Caco-2 (cell line): ENCODE measurements around the gene GALNTL6. TPM values are rescaled to one million over a fixed set of nuclear protein-coding genes. Genes with fewer than 3 reads are reported as not detected.

Experiments used
- BruUV-seq: library from RNA; stranded (reverse); fragments of 400-500 nt; replicated peaks from 2 replicates; lab custom pipeline; 2021; lab: Mats Ljungman, UMichigan
- CTCF ChIA-PET: fragments of 300-600 bp; sonication (Branson Sonifier 250); formaldehyde crosslinking; loops from one replicate; lab custom pipeline; 2022; ENCODE audit warnings: antibody characterized with exemption; lab: Charles Lee
- POLR2A ChIA-PET: fragments of 300-600 bp; sonication (Branson Sonifier 250); formaldehyde crosslinking; loops from one replicate; lab custom pipeline; 2022; ENCODE audit warnings: antibody characterized with exemption; lab: Charles Lee
- DNase-seq, 2 experiments: peaks; one replicate each; pipeline versions ENCODE4 v3.0.0 to v3.0.0-alpha.2; 2020 to 2022
- H3K27me3 ChIP-seq: replicated peaks from 2 replicates; pipeline ENCODE4 v1.6.0; 2011; ENCODE audit warnings: low read length; ENCODE audit not compliant: control insufficient read depth, insufficient read depth
- H3K36me3 ChIP-seq: 2 replicates; pipeline ENCODE4 v1.5.1; 2011; ENCODE audit warnings: low read length; ENCODE audit not compliant: control insufficient read depth, insufficient read depth
- H3K4me1 ChIP-seq: fragments of 250-450 bp; sonication (Bioruptor Pico); 2 replicates; pipeline ENCODE4 v1.5.1; 2020; ENCODE audit warnings: mild to moderate bottlenecking
- H3K4me3 ChIP-seq: 2 replicates; pipeline ENCODE4 v1.5.1; 2011; ENCODE audit warnings: low read depth, mild to moderate bottlenecking, control low read depth, low read length
- H3K9me3 ChIP-seq: fragments of 250-450 bp; sonication (Bioruptor Pico); 2 replicates; pipeline ENCODE4 v1.5.1; 2020; ENCODE audit warnings: mild to moderate bottlenecking, moderate library complexity
- H3K27ac Mint-ChIP-seq: one replicate; pipeline ENCODE4 v1.8.0; 2022; ENCODE audit warnings: mixed read lengths; ENCODE audit not compliant: unreplicated experiment
- H3K27me3 Mint-ChIP-seq: one replicate; pipeline ENCODE4 v1.8.0; 2022; ENCODE audit warnings: mixed read lengths; ENCODE audit not compliant: insufficient read depth, unreplicated experiment
- H3K36me3 Mint-ChIP-seq: one replicate; pipeline ENCODE4 v1.8.0; 2022; ENCODE audit warnings: mild to moderate bottlenecking, mixed read lengths; ENCODE audit not compliant: insufficient read depth, unreplicated experiment
- H3K4me1 Mint-ChIP-seq: one replicate; pipeline ENCODE4 v1.8.0; 2022; ENCODE audit warnings: low read depth, mixed read lengths; ENCODE audit not compliant: unreplicated experiment
- H3K4me3 Mint-ChIP-seq: one replicate; pipeline ENCODE4 v1.8.0; 2022; ENCODE audit warnings: mild to moderate bottlenecking, moderate library complexity, mixed read lengths; ENCODE audit not compliant: unreplicated experiment
- H3K9me3 Mint-ChIP-seq: one replicate; pipeline ENCODE4 v1.8.0; 2022; ENCODE audit warnings: mixed read lengths; ENCODE audit not compliant: unreplicated experiment
- CTCF ChIP-seq, 2 experiments: fragments of 200-600 bp in 1 of 2; IDR thresholded peaks; 1 replicate in 1 of 2; 2 replicates in 1 of 2; pipeline versions ENCODE4 v1.5.1 to v1.8.0; 2011 to 2022; ENCODE audit warnings: antibody characterized with exemption in 1 of 2, control low read depth in 1 of 2, inconsistent platforms in 1 of 2, low read depth in 1 of 2, low read length in 1 of 2, mild to moderate bottlenecking in 1 of 2, moderate library complexity in 1 of 2; ENCODE audit not compliant: insufficient read depth in 1 of 2, severe bottlenecking in 1 of 2, unreplicated experiment in 1 of 2
- intact Hi-C: fragments of 100-400 bp; cut with micrococcal nuclease; formaldehyde crosslinking; loops from one replicate; pipeline ENCODE4 v1.10.0; 2022; ENCODE audit not compliant: unreplicated experiment
- total RNA-seq: library from RNA; stranded (reverse); gene quantifications from 2 replicates; pipeline ENCODE4 v1.2.3, GENCODE V29; 2022

GALNTL6 gene
- total RNA-seq, 1 experiment from 2014 or later, result not detected

GRCh38 chr4:172836661-172837060 is 1023.5 kb downstream of the GALNTL6 start:
- intact Hi-C loops, result no loop called here
- DNase-seq, result no peak
- ChIA-PET CTCF (no interaction called here), POLR2A (no interaction called here)
- no peaks in the 10 kb centered on the region for H3K9me3 ChIP-seq
- no peaks in the 10 kb centered on the region for H3K36me3 ChIP-seq
- H3K4me3 ChIP-seq, result no peak overlapping the region
- Mint-ChIP-seq H3K4me1 (no peaks in the 10 kb centered on the region), H3K9me3 (no peaks in the 10 kb centered on the region), H3K27ac (no peak overlapping the region), H3K36me3 (no peaks in the 10 kb centered on the region), H3K27me3 (no peaks in the 10 kb centered on the region), H3K4me3 (no peak overlapping the region)
- H3K27me3 ChIP-seq, result no peaks in the 10 kb centered on the region
- H3K4me1 ChIP-seq, result no peaks in the 10 kb centered on the region
- no TSS peak for BruUV-seq
- no peak for TF ChIP-seq CTCF (IDR thresholded peaks at IDR 0.05; ENCODE audit: insufficient read depth in 1 of 2, low read depth in 1 of 2, low read length in 1 of 2, severe bottlenecking in 1 of 2, unreplicated experiment in 1 of 2)

- no peak for TF ChIP-seq CTCF (IDR thresholded peaks at IDR 0.05; ENCODE audit: insufficient read depth in 1 of 2, low read depth in 1 of 2, low read length in 1 of 2, severe bottlenecking in 1 of 2, unreplicated experiment in 1 of 2)
- no peaks in the 10 kb centered on the region for H3K4me1 Mint-ChIP-seq
- H3K4me3 Mint-ChIP-seq, result no peak overlapping the region
- Histone ChIP-seq H3K9me3 (no peaks in the 10 kb centered on the region), H3K27me3 (no peaks in the 10 kb centered on the region), H3K4me3 (no peak overlapping the region), H3K36me3 (no peaks in the 10 kb centered on the region), H3K4me1 (no peaks in the 10 kb centered on the region)
- H3K9me3 Mint-ChIP-seq, result no peaks in the 10 kb centered on the region
- no peak overlapping the region for H3K27ac Mint-ChIP-seq
- intact Hi-C loops, result no loop called here
- POLR2A ChIA-PET, result no interaction called here
- no peak for DNase-seq
- no peaks in the 10 kb centered on the region for H3K27me3 Mint-ChIP-seq
- BruUV-seq, result no TSS peak
- H3K36me3 Mint-ChIP-seq, result no peaks in the 10 kb centered on the region
- CTCF ChIA-PET, result no interaction called here
Observed at GRCh38 chr4:172838111-172838510, 1024.9 kb downstream of the GALNTL6 start.

GRCh38 chr4:172838943-172839342 is 1025.7 kb downstream of the GALNTL6 start:
- intact Hi-C loops, result no loop called here
- no peak for DNase-seq
- CTCF ChIA-PET, result no interaction called here
- H3K9me3 ChIP-seq, result no peaks in the 10 kb centered on the region
- no peaks in the 10 kb centered on the region for H3K4me1 ChIP-seq
- H3K4me3 ChIP-seq, result no peak overlapping the region
- Mint-ChIP-seq H3K27ac (no peak overlapping the region), H3K27me3 (no peaks in the 10 kb centered on the region), H3K4me1 (no peaks in the 10 kb centered on the region), H3K36me3 (no peaks in the 10 kb centered on the region), H3K9me3 (no peaks in the 10 kb centered on the region), H3K4me3 (no peak overlapping the region)
- POLR2A ChIA-PET, result no interaction called here
- H3K36me3 ChIP-seq, result no peaks in the 10 kb centered on the region
- TF ChIP-seq CTCF (IDR thresholded peaks at IDR 0.05; ENCODE audit: insufficient read depth in 1 of 2, low read depth in 1 of 2, low read length in 1 of 2, severe bottlenecking in 1 of 2, unreplicated experiment in 1 of 2), result no peak
- no TSS peak for BruUV-seq
- H3K27me3 ChIP-seq, result no peaks in the 10 kb centered on the region
